Measurements from ENCODE around the gene STXBP1.
A peak's percentile ranks its signal among the peaks of the same experiment; 100 is the strongest.
"Not testable (repeated sequence)": the region's sequence is repeated elsewhere in the genome, so short reads cannot be mapped to it uniquely, and the experiment has no call there.

STXBP1 gene

GRCh38 chr9:127614961-127615360, 2.9 kb downstream of the STXBP1 start:
- TF ChIP-seq CTCF (IDR thresholded peaks at IDR 0.05; ENCODE audit: low read depth, low read length) = no peak
- peak; percentile 32 to 50 for DNase-seq (ENCODE audit: low read depth in 2 of 2)
- H3K4me3 ChIP-seq (replicated peaks in 1 of 2; ENCODE audit: low read depth in 2 of 2, low read length in 2 of 2) = no peak overlapping the region

DNA sequence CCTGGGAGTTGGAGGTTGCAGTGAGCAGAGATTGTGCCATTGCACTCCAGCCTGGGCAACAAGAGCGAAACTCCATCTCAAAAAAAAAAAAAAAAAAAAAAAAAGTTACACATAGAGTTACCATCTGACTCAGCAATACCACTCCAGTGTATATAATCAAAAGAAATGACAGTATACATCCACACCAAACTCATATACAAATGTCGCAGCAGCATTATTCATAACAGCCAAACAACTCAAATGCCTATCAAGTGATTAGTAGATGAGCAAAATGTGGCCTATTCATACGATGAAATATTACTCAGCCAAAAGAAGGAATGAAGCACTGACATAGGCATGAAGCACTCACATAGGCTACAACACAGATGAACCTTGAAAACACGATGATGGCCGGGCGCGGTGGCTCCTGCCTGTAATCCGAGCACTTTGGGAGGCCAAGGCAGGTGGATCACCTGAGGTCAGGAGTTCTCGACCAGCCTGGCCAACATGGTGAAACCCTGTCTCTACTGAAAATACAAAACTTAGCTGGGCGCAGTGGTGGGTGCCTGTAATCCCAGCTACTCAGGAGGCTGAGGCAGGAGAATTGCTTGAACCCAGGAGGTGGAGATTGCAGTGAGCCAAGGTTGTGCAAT, 9.4 kb downstream of the STXBP1 start:
- DNase-seq (ENCODE audit: low read depth in 2 of 2) = peak in 1 of 2 donors; percentile 39
- H3K4me3 ChIP-seq (replicated peaks in 1 of 2; ENCODE audit: low read depth in 2 of 2, low read length in 2 of 2) = not testable (repeated sequence)

- no peak for DNase-seq (ENCODE audit: low read depth in 2 of 2)
- TF ChIP-seq CTCF (IDR thresholded peaks at IDR 0.05; ENCODE audit: low read depth, low read length) = no peak
Observed at GRCh38 chr9:127626752-127627493, 14.8 kb downstream of the STXBP1 start.

DNA sequence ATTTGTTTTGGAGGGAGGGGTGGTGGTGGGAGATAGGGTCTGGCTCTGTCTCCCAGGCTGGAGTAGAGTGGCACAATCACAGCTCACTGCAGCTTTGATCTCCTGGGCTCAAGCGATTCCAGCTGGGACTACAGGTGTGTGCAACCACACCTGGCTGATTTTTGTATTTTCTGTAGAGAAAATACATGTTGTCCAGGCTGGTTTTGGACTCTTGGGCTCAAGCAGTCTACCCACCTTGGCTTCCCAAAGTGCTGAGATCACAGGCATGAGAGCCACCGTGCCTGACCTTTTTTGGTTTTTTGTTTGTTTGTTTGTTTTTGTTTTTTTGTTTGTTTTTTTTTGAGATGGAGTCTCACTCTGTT, 15.4 kb downstream of the STXBP1 start:
- H3K4me3 ChIP-seq (replicated peaks in 1 of 2; ENCODE audit: low read depth in 2 of 2, low read length in 2 of 2) = no peak overlapping the region
- no peak for DNase-seq (ENCODE audit: low read depth in 2 of 2)
- no peak for TF ChIP-seq CTCF (IDR thresholded peaks at IDR 0.05; ENCODE audit: low read depth, low read length)

More at GRCh38 chr9:127626752-127627493, 14.8 kb downstream of the STXBP1 start:
- H3K4me3 ChIP-seq (replicated peaks in 1 of 2; ENCODE audit: low read depth in 2 of 2, low read length in 2 of 2) = no peak overlapping the region

DNA sequence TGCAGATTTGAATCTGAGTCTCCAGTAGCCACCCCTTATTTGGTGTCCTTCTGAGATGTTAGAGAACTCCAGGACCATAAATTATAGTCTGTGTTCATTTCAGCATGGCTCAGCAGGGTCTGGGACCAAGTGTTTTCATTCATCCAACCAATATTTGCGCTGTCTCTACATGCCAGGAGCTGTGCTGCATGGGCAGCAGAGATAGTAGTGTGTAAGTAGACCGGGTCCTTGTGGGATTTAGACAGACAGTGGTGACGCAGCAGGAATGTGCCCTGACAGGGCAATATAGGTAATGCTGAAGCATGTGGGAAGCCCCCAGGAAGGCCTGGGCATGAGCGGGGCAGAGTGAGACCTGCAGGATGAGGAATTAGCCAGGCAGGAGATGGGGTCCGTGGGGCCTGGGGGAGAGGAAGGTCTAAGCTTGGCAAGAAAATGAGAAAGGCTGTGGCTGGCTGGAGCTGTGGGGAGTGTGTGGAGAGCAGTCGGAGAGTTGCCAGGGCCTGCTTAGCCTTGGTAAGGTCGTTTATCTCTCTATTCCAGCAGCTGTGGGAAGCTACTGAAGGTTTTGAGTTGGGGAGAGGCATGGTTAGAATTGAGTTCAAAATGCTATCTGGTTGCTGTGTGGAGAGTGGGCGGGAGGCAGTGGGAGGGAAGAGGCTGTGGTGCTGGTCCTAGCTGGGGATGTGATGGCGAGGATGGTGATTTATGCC, 16.8 kb downstream of the STXBP1 start:
- DNase-seq (ENCODE audit: low read depth in 2 of 2) = peak in 1 of 2 donors; percentile 49
- no peak overlapping the region for H3K4me3 ChIP-seq (replicated peaks in 1 of 2; ENCODE audit: low read depth in 2 of 2, low read length in 2 of 2)
- TF ChIP-seq CTCF (IDR thresholded peaks at IDR 0.05; ENCODE audit: low read depth, low read length) = no peak

GRCh38 chr9:127629468-127630081, 17.5 kb downstream of the STXBP1 start:
- peak; percentile 4 for TF ChIP-seq CTCF (IDR thresholded peaks at IDR 0.05; ENCODE audit: low read depth, low read length)
- no peak overlapping the region for H3K4me3 ChIP-seq (replicated peaks in 1 of 2; ENCODE audit: low read depth in 2 of 2, low read length in 2 of 2)
- no peak for DNase-seq (ENCODE audit: low read depth in 2 of 2)

Measured in cardiac fibroblast (primary cell).